SU-DHL-6 (cell line): ENCODE results near the gene C12orf57.

Source experiments
- H2AFZ ChIP-seq: fragments of 200-600 bp; sonication (generic); 2 replicates; pipeline ENCODE4 v1.6.1; 2014; ENCODE audit warnings: low read depth, mild to moderate bottlenecking, moderate library complexity, mixed read lengths, antibody characterized with exemption, low read length; ENCODE audit not compliant: severe bottlenecking
- H3F3A ChIP-seq: fragments of 200-600 bp; shearing (Covaris generic); 2 replicates; pipeline ENCODE4 v1.6.0; 2016; ENCODE audit warnings: antibody characterized with exemption, mild to moderate bottlenecking; ENCODE audit not compliant: insufficient read depth
- H3K27ac ChIP-seq: fragments of 200-600 bp; sonication (generic); 2 replicates; pipeline ENCODE4 v1.5.1; 2016; ENCODE audit warnings: low read depth, mild to moderate bottlenecking, low read length, moderate library complexity, mixed read lengths
- H3K27me3 ChIP-seq: fragments of 200-600 bp; sonication (generic), shearing (Covaris generic); 2 replicates; pipeline ENCODE4 v1.6.0; 2014; ENCODE audit warnings: mild to moderate bottlenecking, low read length
- H3K36me3 ChIP-seq: fragments of 200-600 bp; sonication (generic); 2 replicates; pipeline ENCODE4 v1.6.1; 2014; ENCODE audit warnings: mild to moderate bottlenecking, low read length, mixed read lengths
- H3K4me2 ChIP-seq: fragments of 300-600, 200-600 bp; shearing (Covaris generic), sonication (generic); 2 replicates; pipeline ENCODE4 v1.6.0; 2014; ENCODE audit warnings: low read length, low read depth, mild to moderate bottlenecking; ENCODE audit not compliant: poor library complexity, severe bottlenecking
- H3K4me3 ChIP-seq: fragments of 200-600 bp; sonication (generic); 2 replicates; pipeline ENCODE4 v1.5.1; 2014; ENCODE audit warnings: antibody characterized with exemption, low read length, mild to moderate bottlenecking, mixed read lengths; ENCODE audit not compliant: insufficient read depth, poor library complexity, severe bottlenecking
- H3K79me2 ChIP-seq: fragments of 200-600 bp; sonication (generic); 2 replicates; pipeline ENCODE4 v1.6.1; 2014; ENCODE audit warnings: mild to moderate bottlenecking, low read length, moderate library complexity; ENCODE audit not compliant: insufficient read depth
- H3K9ac ChIP-seq: fragments of 200-600 bp; sonication (generic); 2 replicates; pipeline ENCODE4 v1.7.0; 2014; ENCODE audit warnings: mild to moderate bottlenecking, low read length
- H3K9me2 ChIP-seq: fragments of 200-600 bp; sonication (generic); replicated peaks from 2 replicates; pipeline ENCODE4 v1.6.1; 2014; ENCODE audit warnings: low read length; ENCODE audit not compliant: insufficient read depth
- H3K9me3 ChIP-seq: fragments of 200-600 bp; sonication (generic); 2 replicates; pipeline ENCODE4 v1.6.1; 2014; ENCODE audit warnings: low read length, mixed read lengths; ENCODE audit not compliant: insufficient read depth
- H4K20me1 ChIP-seq: fragments of 200-600 bp; sonication (generic); 2 replicates; pipeline ENCODE4 v1.6.1; 2014; ENCODE audit warnings: low read depth, mild to moderate bottlenecking, antibody characterized with exemption, low read length, moderate library complexity, mixed read lengths
- CTCF ChIP-seq: fragments of 200-600 bp; sonication (generic); IDR thresholded peaks from one replicate; pipeline ENCODE4 v1.5.1; 2017; ENCODE audit warnings: antibody characterized with exemption, mild to moderate bottlenecking, low read length, moderate library complexity; ENCODE audit not compliant: insufficient read depth, poor library complexity, severe bottlenecking
- EZH2phosphoT487 ChIP-seq: fragments of 200-600 bp; sonication (generic), shearing (Covaris generic); conservative IDR thresholded peaks from 2 replicates; pipeline ENCODE4 v1.6.1; 2018; ENCODE audit warnings: mild to moderate bottlenecking, antibody characterized with exemption, low read length, moderate library complexity, mixed read lengths

The C12orf57 gene

GRCh38 chr12:6954316-6955107, 10.7 kb downstream of the C12orf57 start:
- H3K36me3 ChIP-seq, result no peaks in the 10 kb centered on the region
- H3F3A ChIP-seq, result no peaks in the 10 kb centered on the region
- H3K9ac ChIP-seq, result no peak overlapping the region
- H3K4me2 ChIP-seq, result peak overlapping the region; percentile 61
- no peak overlapping the region for H3K27ac ChIP-seq
- H3K9me3 ChIP-seq, result no peaks in the 10 kb centered on the region
- H4K20me1 ChIP-seq, result no peaks in the 10 kb centered on the region
- no peaks in the 10 kb centered on the region for H3K79me2 ChIP-seq
- TF ChIP-seq EZH2phosphoT487 (no peak), CTCF (no peak)
- H3K4me3 ChIP-seq, result no peak overlapping the region
- no peaks in the 10 kb centered on the region for H3K27me3 ChIP-seq
- no peak overlapping the region for H2AFZ ChIP-seq
- H3K9me2 ChIP-seq, result no peaks in the 10 kb centered on the region

GRCh38 chr12:6955108-6956020, 11.5 kb downstream of the C12orf57 start:
- Histone ChIP-seq H3K4me3 (no peak overlapping the region), H3K79me2 (no peaks in the 10 kb centered on the region), H3K27ac (no peak overlapping the region)

GRCh38 chr12:6956021-6956727, 12.4 kb downstream of the C12orf57 start:
- TF ChIP-seq EZH2phosphoT487, result no peak
- TF ChIP-seq CTCF, result no peak
- Histone ChIP-seq H3K27me3 (no peaks in the 10 kb centered on the region), H4K20me1 (no peaks in the 10 kb centered on the region), H3K27ac (no peak overlapping the region), H3K9me3 (no peaks in the 10 kb centered on the region), H3K79me2 (no peaks in the 10 kb centered on the region), H3K36me3 (no peaks in the 10 kb centered on the region), H3K4me2 (no peak overlapping the region), H3F3A (no peaks in the 10 kb centered on the region), H3K9ac (no peak overlapping the region), H3K4me3 (no peak overlapping the region), H3K9me2 (no peaks in the 10 kb centered on the region), H2AFZ (no peak overlapping the region)

More at GRCh38 chr12:6955108-6956020, 11.5 kb downstream of the C12orf57 start:
- H3K36me3 ChIP-seq, result no peaks in the 10 kb centered on the region
- no peaks in the 10 kb centered on the region for H3K9me2 ChIP-seq
- H4K20me1 ChIP-seq, result no peaks in the 10 kb centered on the region
- no peak overlapping the region for H2AFZ ChIP-seq
- H3F3A ChIP-seq, result no peaks in the 10 kb centered on the region
- no peak overlapping the region for H3K9ac ChIP-seq
- no peak overlapping the region for H3K4me2 ChIP-seq
- H3K27me3 ChIP-seq, result no peaks in the 10 kb centered on the region
- H3K9me3 ChIP-seq, result no peaks in the 10 kb centered on the region
- TF ChIP-seq EZH2phosphoT487, result no peak
- no peak for TF ChIP-seq CTCF
